HG02943 (cell line): ENCODE data around the gene RSKR.
"Not testable (repeated sequence)": the region's sequence is repeated elsewhere in the genome, so short reads cannot be mapped to it uniquely, and the experiment has no call there.

Source experiments
- ATAC-seq: cut with Tn5 transposase; IDR thresholded peaks from one replicate; pipeline ENCODE4 v1.9.1; 2021; ENCODE audit warnings: mild to moderate bottlenecking, low read depth, moderate library complexity; ENCODE audit not compliant: unreplicated experiment

Gene RSKR

GRCh38 chr17:28623696-28624095 is 9.7 kb upstream of the RSKR start:
- no peak for ATAC-seq

DNA sequence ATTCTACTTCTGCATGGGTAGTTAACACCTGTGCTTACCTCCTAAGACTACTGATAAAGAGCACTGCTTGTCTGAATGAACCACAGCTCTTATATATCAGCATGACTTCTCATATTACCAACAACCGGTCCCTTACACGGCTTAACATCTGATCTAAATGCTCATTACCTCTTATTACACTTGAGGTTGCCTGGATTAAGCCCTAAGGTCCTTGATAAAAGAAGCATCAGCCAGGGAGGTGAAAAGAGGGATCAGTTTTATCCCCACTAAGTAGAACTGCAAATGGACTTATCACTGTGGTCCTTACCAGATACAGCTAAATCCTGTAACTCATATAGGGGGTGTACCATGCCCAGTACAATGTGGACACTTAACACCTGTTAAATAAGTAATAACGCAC is 8.2 kb upstream of the RSKR start:
- no peak for ATAC-seq

- ATAC-seq: no peak
These were observed 6.0 kb upstream of the RSKR start for GRCh38 chr17:28620010-28620409.

- no peak for ATAC-seq
These were observed 4.5 kb upstream of the RSKR start for GRCh38 chr17:28618464-28618863.

- ATAC-seq: no peak
These were observed 2.3 kb upstream of the RSKR start for GRCh38 chr17:28616281-28616680.

- no peak for ATAC-seq
These were observed 1.4 kb upstream of the RSKR start for GRCh38 chr17:28615260-28615940.

GRCh38 chr17:28612936-28613872 is 781 bp downstream of the RSKR start:
- no peak for ATAC-seq

DNA sequence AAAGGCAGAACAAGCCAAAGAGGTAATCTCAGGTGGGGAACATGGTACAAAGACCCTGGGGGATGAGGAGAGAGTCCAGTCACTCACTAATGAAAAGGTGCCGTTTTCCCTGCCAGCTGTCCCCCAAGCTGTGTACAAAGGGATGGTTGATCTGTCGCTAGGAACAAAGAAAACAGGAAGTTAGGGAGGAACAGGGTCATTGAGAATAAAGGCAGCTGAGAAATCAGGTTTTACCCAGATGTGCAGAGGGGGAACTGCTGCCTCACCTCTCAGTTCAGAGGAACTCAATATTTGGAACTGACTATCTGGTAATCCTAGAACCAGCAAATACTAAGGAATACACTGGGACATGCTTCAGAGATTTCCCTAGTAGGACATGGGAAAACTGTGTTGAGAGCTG is 1.5 kb downstream of the RSKR start:
- ATAC-seq: no peak

- no peak for ATAC-seq
These were observed 3.6 kb downstream of the RSKR start for GRCh38 chr17:28610376-28610775.

DNA sequence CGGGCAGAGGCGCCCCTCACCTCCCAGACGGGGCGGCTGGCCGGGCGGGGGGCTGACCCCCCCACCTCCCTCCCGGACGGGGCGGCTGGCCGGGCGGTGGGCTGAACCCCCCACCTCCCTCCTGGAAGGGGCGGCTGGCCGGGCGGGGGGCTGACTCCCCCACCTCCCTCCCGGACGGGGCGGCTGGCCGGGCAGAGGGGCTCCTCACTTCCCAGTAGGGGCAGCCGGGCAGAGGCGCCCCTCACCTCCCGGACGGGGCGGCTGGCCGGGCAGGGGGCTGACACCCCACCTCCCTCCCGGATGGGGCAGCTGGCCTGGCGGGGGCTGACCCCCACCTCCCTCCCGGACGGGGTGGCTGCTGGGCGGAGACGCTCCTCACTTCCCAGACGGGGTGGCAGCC is 10.0 kb downstream of the RSKR start:
- not testable (repeated sequence) for ATAC-seq

- ATAC-seq: peak; percentile 37
These were observed 14.4 kb downstream of the RSKR start for GRCh38 chr17:28599311-28600184.

DNA sequence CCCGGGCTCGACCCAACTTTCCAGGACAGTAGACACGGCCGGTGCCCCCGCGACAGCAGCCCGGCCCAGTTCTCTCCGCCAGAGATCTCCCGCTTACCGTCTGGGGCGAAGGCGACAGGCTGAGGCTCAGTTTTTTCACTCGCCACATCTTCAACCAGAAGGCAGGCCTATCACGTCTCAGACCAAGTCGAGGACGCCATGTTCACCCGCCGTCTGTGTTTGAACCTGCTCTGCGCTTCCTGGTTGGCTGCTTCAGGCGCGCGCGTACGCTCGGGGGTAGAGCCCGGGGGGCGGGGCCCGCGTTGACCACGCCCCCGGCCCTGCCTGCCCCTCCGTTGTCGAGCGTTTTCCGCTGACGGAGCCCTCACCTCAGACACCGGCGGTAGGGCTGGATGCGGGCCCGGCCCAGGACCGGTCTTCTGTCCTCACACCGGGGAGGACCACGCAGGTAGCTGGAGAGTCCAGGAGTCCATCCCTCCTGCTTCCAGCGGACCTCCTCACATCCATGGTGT is 15.1 kb downstream of the RSKR start, which contains the start of gene SPAG5:
Gene SPAG5 (minus strand): TSS at position 227 of the 512 bp plus-strand sequence. CDS start 79 bp downstream, at position 148.
- ATAC-seq: peak; percentile 81

DNA sequence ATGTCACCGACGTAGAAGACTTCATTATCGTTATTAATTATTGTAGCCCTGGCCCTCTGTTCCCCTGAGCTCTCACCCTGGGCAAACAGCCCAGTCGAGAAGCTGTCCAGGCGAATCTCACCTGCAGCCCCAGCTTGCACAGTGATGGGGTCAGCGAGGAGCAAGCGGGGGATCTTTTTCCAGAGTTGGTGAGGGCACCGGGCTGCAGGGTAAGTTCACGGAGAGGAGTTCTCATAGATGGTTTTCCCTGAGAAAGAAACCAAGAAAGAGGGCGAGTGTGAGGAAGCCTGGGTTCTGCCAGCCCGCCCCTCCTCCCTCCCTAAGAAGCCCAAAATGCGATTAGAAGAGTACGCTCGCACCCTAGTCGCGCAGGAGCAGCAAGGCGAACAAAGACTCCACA is 15.6 kb downstream of the RSKR start:
- ATAC-seq: no peak

- ATAC-seq: no peak
These were observed 16.2 kb downstream of the RSKR start for GRCh38 chr17:28597606-28598383.

GRCh38 chr17:28592260-28592659 is 21.7 kb downstream of the RSKR start:
- ATAC-seq: no peak

- ATAC-seq: no peak
These were observed 28.1 kb downstream of the RSKR start for GRCh38 chr17:28585851-28586250.

DNA sequence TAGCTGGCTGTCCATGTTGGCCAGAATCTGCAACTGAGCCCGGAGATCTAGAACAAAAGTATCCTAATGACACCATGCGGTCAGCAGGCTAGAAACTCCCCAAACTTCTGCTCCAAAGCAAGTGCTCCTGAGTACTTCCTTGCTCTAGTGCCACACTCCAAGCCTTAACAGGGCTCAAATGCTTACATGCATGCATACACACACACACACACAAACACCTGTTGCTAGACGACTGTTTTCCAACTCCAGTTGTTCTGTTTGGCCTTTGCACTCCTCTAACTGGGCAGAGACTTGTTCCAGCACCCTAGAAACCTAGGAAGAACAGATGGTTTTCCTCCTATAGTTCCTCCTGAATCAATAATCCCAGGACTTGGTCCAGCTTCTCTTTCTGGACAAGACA is 29.6 kb downstream of the RSKR start:
- ATAC-seq: no peak

DNA sequence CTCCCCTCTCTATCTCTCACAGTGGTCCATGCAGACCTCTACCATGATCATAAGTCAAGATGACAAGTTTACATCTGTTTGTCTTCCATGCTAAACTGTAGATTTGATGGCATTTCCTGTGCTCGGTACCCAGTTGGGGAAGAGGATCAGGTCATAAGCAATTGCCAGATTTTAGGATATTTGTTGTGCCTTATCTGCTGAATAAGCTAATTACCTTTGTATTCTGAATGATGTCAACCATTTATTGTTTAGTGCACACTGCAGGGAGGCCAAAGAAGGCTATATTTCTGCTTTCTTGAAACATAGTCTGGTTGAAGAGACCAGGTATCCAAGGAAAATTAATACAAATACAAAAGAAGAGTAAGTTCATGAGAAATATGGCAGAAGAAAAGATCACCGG is 31.5 kb downstream of the RSKR start:
- no peak for ATAC-seq

- ATAC-seq: no peak
These were observed 33.0 kb downstream of the RSKR start for GRCh38 chr17:28580959-28581358.

DNA sequence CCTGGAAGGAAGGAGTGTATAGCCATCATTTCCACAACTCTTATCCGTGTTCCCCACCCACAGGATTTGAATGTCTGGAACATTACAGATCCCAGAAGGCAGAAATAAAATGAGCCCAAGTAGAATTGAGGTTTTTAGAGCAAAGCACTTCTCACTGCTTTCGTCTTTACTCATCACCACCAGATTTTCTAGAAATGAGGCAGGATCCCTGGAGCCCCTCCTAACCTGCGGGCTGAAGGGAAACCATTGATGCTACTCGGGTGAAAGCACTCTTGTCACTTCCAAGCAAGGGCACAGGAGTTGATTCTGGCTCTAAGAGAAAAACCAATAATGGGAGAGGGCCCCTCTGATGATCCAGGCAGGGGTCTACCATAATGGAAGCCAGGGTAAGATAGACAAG is 34.5 kb downstream of the RSKR start:
- ATAC-seq: no peak
